UCSD-AML1 (cell line): ENCODE results near the gene AJUBA.
"Not testable (repeated sequence)": the region's sequence is repeated elsewhere in the genome, so short reads cannot be mapped to it uniquely, and the experiment has no call there.

Source experiments
- DNase-seq: peaks from one replicate; lab custom pipeline; 2025; ENCODE audit not compliant: unreplicated experiment; lab: John Stamatoyannopoulos, UW

The AJUBA gene

GRCh38 chr14:22952418-22952817, 29.9 kb downstream of the AJUBA start:
- DNase-seq = no peak

- DNase-seq = not testable (repeated sequence)
Measured at GRCh38 chr14:22951795-22952194, 30.6 kb downstream of the AJUBA start.

GRCh38 chr14:22945642-22946041, 36.7 kb downstream of the AJUBA start:
- DNase-seq = no peak

- DNase-seq = no peak
Measured at GRCh38 chr14:22939684-22940083, 42.7 kb downstream of the AJUBA start.

GRCh38 chr14:22935156-22935555, 47.2 kb downstream of the AJUBA start:
- DNase-seq = no peak

GRCh38 chr14:22932146-22932545, 50.2 kb downstream of the AJUBA start:
- DNase-seq = no peak

GRCh38 chr14:22929961-22930364, 52.4 kb downstream of the AJUBA start:
- no peak for DNase-seq

- DNase-seq = peak; percentile 97
Measured at GRCh38 chr14:22929104-22929960, 53.0 kb downstream of the AJUBA start, which contains the start of gene PRMT5. Gene PRMT5, minus strand, starts transcription at chr14:22929376. Its CDS starts 15 bp downstream, at chr14:22929361.

GRCh38 chr14:22928237-22929103, 53.9 kb downstream of the AJUBA start:
- DNase-seq = no peak

- DNase-seq = no peak
Measured at GRCh38 chr14:22926316-22926715, 56.0 kb downstream of the AJUBA start.

GRCh38 chr14:22925513-22925912, 56.8 kb downstream of the AJUBA start:
- DNase-seq = no peak

GRCh38 chr14:22923746-22924145, 58.6 kb downstream of the AJUBA start:
- DNase-seq = no peak

GRCh38 chr14:22922294-22922693, 60.1 kb downstream of the AJUBA start:
- DNase-seq = no peak
